Measurements from ENCODE around the gene SLC13A5.

DNA sequence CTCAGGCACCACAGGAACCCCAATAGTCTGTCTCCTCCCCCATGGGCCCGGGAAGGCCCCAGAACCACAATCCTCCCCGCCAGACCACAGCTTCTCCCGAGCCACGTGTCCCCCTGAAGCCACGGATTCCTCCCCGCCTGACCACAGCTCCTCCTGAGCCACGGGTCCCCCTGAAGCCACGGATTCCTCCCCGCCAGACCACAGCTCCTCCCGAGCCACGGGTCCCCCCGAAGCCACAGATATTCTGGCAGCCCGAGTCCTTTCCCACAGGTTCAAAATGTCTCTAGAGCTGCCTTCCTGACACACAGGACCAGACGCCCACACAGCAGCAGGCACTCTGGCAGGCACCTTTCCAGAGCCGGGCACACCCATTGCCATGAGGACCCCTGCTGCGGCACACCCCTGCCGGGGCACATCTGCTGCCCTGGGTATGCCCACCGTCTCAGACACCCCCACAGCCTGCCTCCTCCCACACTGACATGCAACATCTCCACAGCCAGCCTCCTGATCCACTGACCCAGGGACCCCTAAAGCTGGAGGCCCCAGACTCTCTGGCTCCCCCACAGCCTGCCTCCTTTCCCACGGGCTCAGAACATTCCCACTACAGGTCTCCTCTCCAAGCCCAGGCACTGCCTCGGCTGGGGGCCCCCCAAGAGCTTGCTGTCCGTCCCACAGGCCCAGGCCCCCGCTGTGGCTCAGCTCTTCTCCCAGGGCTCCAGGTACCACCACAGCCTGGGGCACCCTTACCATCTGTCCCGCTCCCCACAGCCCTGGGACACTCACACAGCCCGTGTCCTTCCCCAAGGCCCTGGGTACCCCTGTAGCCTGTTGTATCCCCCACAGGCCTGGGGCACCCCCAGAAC is 74.9 kb downstream of the SLC13A5 start:
- no peak for TF ChIP-seq CTCF (IDR thresholded peaks at IDR 0.05)
- no peak for TF ChIP-seq POLR2A (IDR thresholded peaks at IDR 0.05)
